Measurements from ENCODE around the gene DNM3. TPM values are rescaled to one million over a fixed set of nuclear protein-coding genes. Genes with fewer than 3 reads are reported as not detected.
A peak's percentile ranks its signal among the peaks of the same experiment; 100 is the strongest.

Gene DNM3
- total and polyA plus RNA-seq, 2 experiments from 2014 or later: 5.2 to 12.2 TPM

GRCh38 chr1:172141341-172141881 lies 300.1 kb downstream of the DNM3 start:
- TF ChIP-seq POLR2AphosphoS5 (IDR thresholded peaks at IDR 0.05; ENCODE audit: low read depth): no peak
- TF ChIP-seq STAT1 (IDR thresholded peaks at IDR 0.05; ENCODE audit: unreplicated experiment): no peak
- TF ChIP-seq CREB1 (CRISPR knock-in tag; IDR thresholded peaks at IDR 0.05; ENCODE audit: low read depth): no peak
- TF ChIP-seq JUNB (IDR thresholded peaks at IDR 0.05; ENCODE audit: unreplicated experiment): no peak
- no peak for TF ChIP-seq EZH2phosphoT487 (IDR thresholded peaks at IDR 0.05; ENCODE audit: unreplicated experiment)
- no peak for TF ChIP-seq CTCF (conservative IDR thresholded peaks at IDR 0.05; ENCODE audit: low read depth in 2 of 2)
- TF ChIP-seq ETS1 (IDR thresholded peaks at IDR 0.05): no peak
- no peak for TF ChIP-seq EZH2 (IDR thresholded peaks at IDR 0.05; ENCODE audit: low read depth, unreplicated experiment)
- H3K36me3 ChIP-seq (ENCODE audit: insufficient read depth): no peaks in the 10 kb centered on the region
- Mint-ChIP-seq H3K27ac (peak overlapping the region; percentile 65), H3K4me1 (peaks cover 34% of the 10 kb centered on the region), H3K9me3 (no peaks in the 10 kb centered on the region), H3K36me3 (ENCODE audit: low read depth) (no peaks in the 10 kb centered on the region), H3K4me3 (no peak overlapping the region), H3K27me3 (ENCODE audit: insufficient read depth, low read depth, poor library complexity) (no peaks in the 10 kb centered on the region)
- DNase-seq (ENCODE audit: low spot score): no peak
- H3K27me3 ChIP-seq (ENCODE audit: insufficient read depth): no peaks in the 10 kb centered on the region
- H3F3A ChIP-seq (replicated peaks; ENCODE audit: low read depth): no peaks in the 10 kb centered on the region
- H3K4me2 ChIP-seq: 0 out of 2 replicates have a peak overlapping the region, but pooled peaks have one; percentile 6
- no peak for ATAC-seq
- H3K4me1 ChIP-seq (ENCODE audit: insufficient read depth): peaks cover 36% of the 10 kb centered on the region
- H3K4me3 ChIP-seq: no peak overlapping the region
- no peaks in the 10 kb centered on the region for H4K20me1 ChIP-seq (replicated peaks; ENCODE audit: insufficient read depth)
- no peaks in the 10 kb centered on the region for H3K79me2 ChIP-seq (replicated peaks; ENCODE audit: insufficient read depth)
- H2AFZ ChIP-seq: no peak overlapping the region
- no peak overlapping the region for H3K27ac ChIP-seq (ENCODE audit: low read depth)
- H3K9me2 ChIP-seq (ENCODE audit: insufficient read depth): no peaks in the 10 kb centered on the region

GRCh38 chr1:172142324-172142723 lies 301.0 kb downstream of the DNM3 start:
- Histone ChIP-seq H3K4me3 (no peak overlapping the region), H3K27me3 (ENCODE audit: insufficient read depth) (no peaks in the 10 kb centered on the region), H2AFZ (no peak overlapping the region), H3K27ac (ENCODE audit: low read depth) (no peak overlapping the region), H3K4me2 (no peak overlapping the region), H3K36me3 (ENCODE audit: insufficient read depth) (no peaks in the 10 kb centered on the region), H4K20me1 (replicated peaks; ENCODE audit: insufficient read depth) (no peaks in the 10 kb centered on the region), H3K4me1 (ENCODE audit: insufficient read depth) (peaks cover 36% of the 10 kb centered on the region), H3K9me2 (ENCODE audit: insufficient read depth) (no peaks in the 10 kb centered on the region), H3K79me2 (replicated peaks; ENCODE audit: insufficient read depth) (no peaks in the 10 kb centered on the region), H3F3A (replicated peaks; ENCODE audit: low read depth) (no peaks in the 10 kb centered on the region)
- no peaks in the 10 kb centered on the region for H3K36me3 Mint-ChIP-seq (ENCODE audit: low read depth)
- no peak for DNase-seq (ENCODE audit: low spot score)
- H3K27ac Mint-ChIP-seq: no peak overlapping the region
- H3K4me1 Mint-ChIP-seq: peaks cover 34% of the 10 kb centered on the region
- H3K4me3 Mint-ChIP-seq: no peak overlapping the region
- no peaks in the 10 kb centered on the region for H3K9me3 Mint-ChIP-seq
- H3K27me3 Mint-ChIP-seq (ENCODE audit: insufficient read depth, low read depth, poor library complexity): no peaks in the 10 kb centered on the region
- ATAC-seq: no peak
- no peak for TF ChIP-seq POLR2AphosphoS5 (IDR thresholded peaks at IDR 0.05; ENCODE audit: low read depth)
- no peak for TF ChIP-seq CREB1 (CRISPR knock-in tag; IDR thresholded peaks at IDR 0.05; ENCODE audit: low read depth)
- no peak for TF ChIP-seq JUNB (IDR thresholded peaks at IDR 0.05; ENCODE audit: unreplicated experiment)
- TF ChIP-seq EZH2phosphoT487 (IDR thresholded peaks at IDR 0.05; ENCODE audit: unreplicated experiment): no peak
- no peak for TF ChIP-seq EZH2 (IDR thresholded peaks at IDR 0.05; ENCODE audit: low read depth, unreplicated experiment)
- TF ChIP-seq CTCF (conservative IDR thresholded peaks at IDR 0.05; ENCODE audit: low read depth in 2 of 2): no peak
- TF ChIP-seq ZNF462 (CRISPR knock-in tag; IDR thresholded peaks at IDR 0.05): no peak
- TF ChIP-seq STAT1 (IDR thresholded peaks at IDR 0.05; ENCODE audit: unreplicated experiment): no peak
